Measurements from ENCODE around the gene TBC1D25.

The TBC1D25 gene

DNA sequence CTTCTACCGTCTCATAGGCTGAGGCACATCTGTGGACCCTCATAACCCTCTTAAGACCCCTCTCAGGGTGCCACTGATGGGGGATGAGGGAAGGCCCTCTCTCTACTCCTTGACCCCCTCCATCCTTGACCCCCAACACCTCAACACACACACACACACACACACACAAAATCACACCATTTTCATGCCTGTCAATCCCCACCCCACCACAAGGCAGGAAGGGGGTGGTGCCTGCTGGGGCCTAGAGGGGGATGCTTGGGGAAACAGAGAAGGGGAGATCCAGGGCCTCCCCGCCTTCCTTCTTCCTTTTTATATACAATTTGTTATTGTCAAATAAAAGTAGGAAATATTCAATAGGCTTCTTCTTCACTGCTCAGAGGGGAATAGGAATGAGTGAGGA lies 19.1 kb upstream of the TBC1D25 start:
- Histone ChIP-seq H3K4me3 (ENCODE audit: low read depth in 1 of 2, low read length in 2 of 2) (no peak overlapping the region), H3K9me3 (ENCODE audit: insufficient read depth, low read length, severe bottlenecking) (no peaks in the 10 kb centered on the region), H2AFZ (ENCODE audit: low read depth, low read length) (peak overlapping the region; percentile 75), H3K27me3 (ENCODE audit: insufficient read depth, low read length, poor library complexity) (no peaks in the 10 kb centered on the region), H4K20me1 (ENCODE audit: insufficient read depth, low read length) (no peaks in the 10 kb centered on the region), H3K27ac (ENCODE audit: low read length) (no peak overlapping the region), H3K4me1 (ENCODE audit: insufficient read depth, low read length) (peaks cover 37% of the 10 kb centered on the region), H3K36me3 (ENCODE audit: insufficient read depth, low read length) (peaks cover 10% of the 10 kb centered on the region), H3K79me2 (ENCODE audit: insufficient read depth, low read length) (peaks cover 29% of the 10 kb centered on the region), H3K9ac (ENCODE audit: low read depth, low read length) (no peak overlapping the region), H3K4me2 (ENCODE audit: insufficient read depth, low read length) (peak overlapping the region; percentile 79; the same call in 1 of the 2 replicates)
- peak; percentile 33 for DNase-seq
- no peak for ATAC-seq (ENCODE audit: insufficient read depth, low read depth)
- TF ChIP-seq CTCF (IDR thresholded peaks at IDR 0.05; ENCODE audit: borderline replicate concordance, extremely low read depth, low read length, poor library complexity, severe bottlenecking) (no peak), EZH2 (IDR thresholded peaks at IDR 0.05; ENCODE audit: borderline replicate concordance, low read depth, low read length, severe bottlenecking) (no peak)

DNA sequence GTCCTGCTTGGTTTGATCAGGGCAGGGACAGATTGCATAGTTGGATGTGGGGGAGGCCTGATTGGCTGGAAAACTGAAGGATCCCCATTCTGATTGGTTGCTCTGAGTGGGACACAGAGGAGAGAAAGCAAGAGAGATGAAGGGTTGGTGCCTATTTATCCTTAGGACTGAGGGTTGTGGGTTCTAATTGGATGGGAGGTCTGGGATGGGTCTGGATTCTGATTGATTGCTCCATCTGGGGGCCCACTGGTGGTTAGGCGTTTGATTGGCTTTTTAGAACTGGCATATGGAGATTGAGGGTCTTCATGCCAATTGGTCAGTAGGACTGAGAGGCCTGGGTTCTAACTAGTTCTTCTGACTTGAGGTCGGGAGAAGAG lies 18.6 kb upstream of the TBC1D25 start:
- ATAC-seq (ENCODE audit: insufficient read depth, low read depth) (no peak), DNase-seq (no peak)
- Histone ChIP-seq H3K9ac (ENCODE audit: low read depth, low read length) (peak overlapping the region; percentile 72), H3K4me2 (ENCODE audit: insufficient read depth, low read length) (peak overlapping the region; percentile 79), H2AFZ (ENCODE audit: low read depth, low read length) (peak overlapping the region; percentile 75), H3K27me3 (ENCODE audit: insufficient read depth, low read length, poor library complexity) (no peaks in the 10 kb centered on the region), H3K4me1 (ENCODE audit: insufficient read depth, low read length) (peaks cover 37% of the 10 kb centered on the region), H3K4me3 (ENCODE audit: low read depth in 1 of 2, low read length in 2 of 2) (peak overlapping the region; percentile 13 to 85; a peak in 3 of 4 replicates), H4K20me1 (ENCODE audit: insufficient read depth, low read length) (no peaks in the 10 kb centered on the region), H3K27ac (ENCODE audit: low read length) (peak overlapping the region; percentile 86), H3K36me3 (ENCODE audit: insufficient read depth, low read length) (peaks cover 10% of the 10 kb centered on the region), H3K9me3 (ENCODE audit: insufficient read depth, low read length, severe bottlenecking) (no peaks in the 10 kb centered on the region), H3K79me2 (ENCODE audit: insufficient read depth, low read length) (peaks cover 29% of the 10 kb centered on the region)
- no peak for TF ChIP-seq CTCF (IDR thresholded peaks at IDR 0.05; ENCODE audit: borderline replicate concordance, extremely low read depth, low read length, poor library complexity, severe bottlenecking)
- no peak for TF ChIP-seq EZH2 (IDR thresholded peaks at IDR 0.05; ENCODE audit: borderline replicate concordance, low read depth, low read length, severe bottlenecking)

- Histone ChIP-seq H3K79me2 (ENCODE audit: insufficient read depth, low read length) (peaks cover 29% of the 10 kb centered on the region), H4K20me1 (ENCODE audit: insufficient read depth, low read length) (no peaks in the 10 kb centered on the region), H3K4me3 (ENCODE audit: low read depth in 1 of 2, low read length in 2 of 2) (peak within 1 kb of the TSS; percentile 52 to 85; a peak in 3 of 4 replicates), H3K36me3 (ENCODE audit: insufficient read depth, low read length) (peaks cover 13% of the 10 kb centered on the region), H3K4me2 (ENCODE audit: insufficient read depth, low read length) (peak within 1 kb of the TSS; percentile 79), H2AFZ (ENCODE audit: low read depth, low read length) (peak within 1 kb of the TSS; percentile 85), H3K27me3 (ENCODE audit: insufficient read depth, low read length, poor library complexity) (no peaks in the 10 kb centered on the region), H3K9me3 (ENCODE audit: insufficient read depth, low read length, severe bottlenecking) (no peaks in the 10 kb centered on the region), H3K4me1 (ENCODE audit: insufficient read depth, low read length) (peaks cover 37% of the 10 kb centered on the region), H3K27ac (ENCODE audit: low read length) (peak within 1 kb of the TSS; percentile 86), H3K9ac (ENCODE audit: low read depth, low read length) (peak within 1 kb of the TSS; percentile 72)
- TF ChIP-seq EZH2 (IDR thresholded peaks at IDR 0.05; ENCODE audit: borderline replicate concordance, low read depth, low read length, severe bottlenecking) = no peak
- TF ChIP-seq CTCF (IDR thresholded peaks at IDR 0.05; ENCODE audit: borderline replicate concordance, extremely low read depth, low read length, poor library complexity, severe bottlenecking) = no peak
- ATAC-seq (ENCODE audit: insufficient read depth, low read depth) = peak; percentile 97
- DNase-seq = peak; percentile 95
Observed at GRCh38 chrX:48521353-48522243, 17.9 kb upstream of the TBC1D25 start, which contains the start of gene EBP. EBP (plus strand) TSS chrX:48521808; CDS start chrX:48523772, 1,964 bp downstream.
